Panc1 (cell line): Measurements from ENCODE around the gene TMIGD1. TPM values are rescaled to one million over a fixed set of nuclear protein-coding genes. Genes with fewer than 3 reads are reported as not detected.

Experiments
- ATAC-seq: fragments of 200-7000 bp; cut with Tn5 transposase; 2 replicates; pipeline ENCODE4 v1.9.1; 2020; ENCODE audit warnings: mild to moderate bottlenecking, moderate library complexity
- BruUV-seq: library from RNA; stranded (reverse); fragments of 400-500 nt; replicated peaks from 2 replicates; lab custom pipeline; 2021; lab: Mats Ljungman, UMichigan
- CTCF ChIA-PET: fragments of 300-600 bp; sonication (Branson Sonifier 250); formaldehyde crosslinking; loops from one replicate; lab custom pipeline; 2022; ENCODE audit warnings: antibody characterized with exemption; lab: Charles Lee
- POLR2A ChIA-PET: fragments of 300-600 bp; sonication (Branson Sonifier 250); formaldehyde crosslinking; loops from one replicate; lab custom pipeline; 2022; ENCODE audit warnings: antibody characterized with exemption; lab: Charles Lee
- DNase-seq: peaks from one replicate; pipeline ENCODE4 v3.0.0-alpha.2; 2010; ENCODE audit warnings: low read depth, low spot score
- H3K27ac ChIP-seq: 2 replicates; pipeline ENCODE4 v1.5.1; 2011; ENCODE audit warnings: mild to moderate bottlenecking, low read length, inconsistent platforms
- H3K27me3 ChIP-seq: fragments of 200-500 bp; sonication (Bioruptor generic); 2 replicates; pipeline ENCODE4 v1.6.0; 2014; ENCODE audit warnings: low read length, inconsistent platforms; ENCODE audit not compliant: control insufficient read depth, insufficient read depth
- H3K36me3 ChIP-seq: fragments of 200-500 bp; sonication (Bioruptor generic); 2 replicates; pipeline ENCODE4 v1.5.1; 2014; ENCODE audit warnings: inconsistent platforms, mild to moderate bottlenecking, low read length, moderate library complexity; ENCODE audit not compliant: control insufficient read depth, insufficient read depth
- H3K4me1 ChIP-seq: 2 replicates; pipeline ENCODE4 v1.5.1; 2011; ENCODE audit warnings: inconsistent platforms, mild to moderate bottlenecking, low read length, moderate library complexity; ENCODE audit not compliant: control insufficient read depth, insufficient read depth
- H3K4me3 ChIP-seq, 2 experiments: 2 replicates each; pipeline ENCODE4 v1.5.1; 2011 to 2012; ENCODE audit warnings: low read depth in 2 of 2, low read length in 2 of 2, mild to moderate bottlenecking in 2 of 2, inconsistent platforms in 1 of 2, moderate library complexity in 1 of 2
- H3K9me3 ChIP-seq: fragments of 200-500 bp; sonication (Bioruptor generic); 2 replicates; pipeline ENCODE4 v1.5.1; 2014; ENCODE audit warnings: low read depth, mild to moderate bottlenecking, inconsistent platforms, low read length, moderate library complexity; ENCODE audit not compliant: control insufficient read depth, insufficient read depth
- CTCF ChIP-seq: fragments of 450-650 bp; IDR thresholded peaks from 2 replicates; pipeline ENCODE4 v1.5.1; 2017; ENCODE audit warnings: mild to moderate bottlenecking
- POLR2AphosphoS5 ChIP-seq: IDR thresholded peaks from 2 replicates; pipeline ENCODE4 v1.6.1; 2012; ENCODE audit warnings: mild to moderate bottlenecking, low read depth, low read length, moderate library complexity
- SIN3A ChIP-seq: IDR thresholded peaks from 2 replicates; pipeline ENCODE4 v1.6.1; 2012; ENCODE audit warnings: low read depth, mild to moderate bottlenecking, low read length, moderate library complexity, borderline replicate concordance; ENCODE audit not compliant: insufficient read depth
- TCF7L2 ChIP-seq: IDR thresholded peaks from 2 replicates; pipeline ENCODE4 v1.6.1; 2011; ENCODE audit warnings: mild to moderate bottlenecking, low read depth, low read length, inconsistent platforms
- in situ Hi-C: cut with HindIII; loops from 2 replicates; pipeline ENCODE4 v1.10.0; 2016; ENCODE audit warnings: low sequenced_read_pairs, low pct_unique_long_range_greater_than_20kb
- intact Hi-C: fragments of 100-400 bp; cut with micrococcal nuclease; formaldehyde crosslinking; loops from one replicate; pipeline ENCODE4 v1.10.0; 2022; ENCODE audit not compliant: unreplicated experiment
- total RNA-seq: library from RNA; stranded (reverse); gene quantifications from one replicate; pipeline ENCODE4 v1.2.1, GENCODE V29; 2021; ENCODE audit not compliant: unreplicated experiment
- TF ChIP-seq, protein P1 (sequence below), 2 experiments: IDR thresholded peaks; 2 replicates each; pipeline ENCODE4 v1.6.1; 2011 to 2012; ENCODE audit warnings: low read depth in 2 of 2, control low read depth in 1 of 2, low read length in 1 of 2, mild to moderate bottlenecking in 1 of 2, moderate library complexity in 1 of 2; ENCODE audit not compliant: insufficient read depth in 1 of 2

TMIGD1 gene
- total RNA-seq, 1 experiment from 2014 or later = not detected

GRCh38 chr17:30340801-30341356 is 7.0 kb upstream of the TMIGD1 start:
- BruUV-seq = no TSS peak
- Histone ChIP-seq H3K4me3 (no peak overlapping the region), H3K27me3 (no peaks in the 10 kb centered on the region), H3K9me3 (no peaks in the 10 kb centered on the region), H3K27ac (no peak overlapping the region), H3K4me1 (peaks cover 20% of the 10 kb centered on the region), H3K36me3 (no peaks in the 10 kb centered on the region)
- CTCF ChIA-PET = interaction anchor here (0.6 to 0.7 kb wide), 7 partner anchors 8 to 480 kb away, joined by 3 to 12 read pairs (median 3); no protein-coding TSS in a partner anchor
- POLR2A ChIA-PET = interaction anchor here (0.7 kb wide), 2 partner anchors 134 to 283 kb away, joined by 10 to 15 read pairs; no protein-coding TSS in a partner anchor
- intact Hi-C loops = no loop called here
- TF ChIP-seq CTCF (no peak), POLR2AphosphoS5 (no peak), TCF7L2 (no peak), SIN3A (no peak)
- TF ChIP-seq, protein P1, sequence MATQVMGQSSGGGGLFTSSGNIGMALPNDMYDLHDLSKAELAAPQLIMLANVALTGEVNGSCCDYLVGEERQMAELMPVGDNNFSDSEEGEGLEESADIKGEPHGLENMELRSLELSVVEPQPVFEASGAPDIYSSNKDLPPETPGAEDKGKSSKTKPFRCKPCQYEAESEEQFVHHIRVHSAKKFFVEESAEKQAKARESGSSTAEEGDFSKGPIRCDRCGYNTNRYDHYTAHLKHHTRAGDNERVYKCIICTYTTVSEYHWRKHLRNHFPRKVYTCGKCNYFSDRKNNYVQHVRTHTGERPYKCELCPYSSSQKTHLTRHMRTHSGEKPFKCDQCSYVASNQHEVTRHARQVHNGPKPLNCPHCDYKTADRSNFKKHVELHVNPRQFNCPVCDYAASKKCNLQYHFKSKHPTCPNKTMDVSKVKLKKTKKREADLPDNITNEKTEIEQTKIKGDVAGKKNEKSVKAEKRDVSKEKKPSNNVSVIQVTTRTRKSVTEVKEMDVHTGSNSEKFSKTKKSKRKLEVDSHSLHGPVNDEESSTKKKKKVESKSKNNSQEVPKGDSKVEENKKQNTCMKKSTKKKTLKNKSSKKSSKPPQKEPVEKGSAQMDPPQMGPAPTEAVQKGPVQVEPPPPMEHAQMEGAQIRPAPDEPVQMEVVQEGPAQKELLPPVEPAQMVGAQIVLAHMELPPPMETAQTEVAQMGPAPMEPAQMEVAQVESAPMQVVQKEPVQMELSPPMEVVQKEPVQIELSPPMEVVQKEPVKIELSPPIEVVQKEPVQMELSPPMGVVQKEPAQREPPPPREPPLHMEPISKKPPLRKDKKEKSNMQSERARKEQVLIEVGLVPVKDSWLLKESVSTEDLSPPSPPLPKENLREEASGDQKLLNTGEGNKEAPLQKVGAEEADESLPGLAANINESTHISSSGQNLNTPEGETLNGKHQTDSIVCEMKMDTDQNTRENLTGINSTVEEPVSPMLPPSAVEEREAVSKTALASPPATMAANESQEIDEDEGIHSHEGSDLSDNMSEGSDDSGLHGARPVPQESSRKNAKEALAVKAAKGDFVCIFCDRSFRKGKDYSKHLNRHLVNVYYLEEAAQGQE (IDR thresholded peaks at IDR 0.05; ENCODE audit: insufficient read depth in 1 of 2, low read depth in 2 of 2, low read length in 1 of 2) = no peak
- no peak for ATAC-seq
- in situ Hi-C loops = no loop called here
- no peak for DNase-seq

GRCh38 chr17:30339086-30339485 is 5.2 kb upstream of the TMIGD1 start:
- no peak for DNase-seq
- peaks cover 10% of the 10 kb centered on the region for H3K4me1 ChIP-seq
- H3K9me3 ChIP-seq = no peaks in the 10 kb centered on the region
- H3K27ac ChIP-seq = no peak overlapping the region
- ChIA-PET CTCF (interaction anchor here (0.6 to 0.7 kb wide), 3 partner anchors 38 to 750 kb away, joined by 3 to 4 read pairs (median 4); no protein-coding TSS in a partner anchor), POLR2A (no interaction called here)
- no peaks in the 10 kb centered on the region for H3K36me3 ChIP-seq
- ATAC-seq = no peak
- BruUV-seq = no TSS peak
- in situ Hi-C loops (no loop called here), intact Hi-C loops (no loop called here)
- H3K27me3 ChIP-seq = no peaks in the 10 kb centered on the region
- H3K4me3 ChIP-seq = no peak overlapping the region
- no peak for TF ChIP-seq SIN3A
